WI38 (cell line): ENCODE data around the gene TLK2.

Source experiments
- H3K4me3 ChIP-seq: 2 replicates; pipeline ENCODE4 v1.5.1; 2011; ENCODE audit warnings: low read depth, mild to moderate bottlenecking, control low read depth, low read length
- CTCF ChIP-seq: IDR thresholded peaks from 2 replicates; pipeline ENCODE4 v1.5.1; 2012; ENCODE audit warnings: low read depth, mild to moderate bottlenecking, control low read depth, low read length

Gene TLK2

GRCh38 chr17:62650587-62650986 is 172.0 kb downstream of the TLK2 start:
- H3K4me3 ChIP-seq = no peak overlapping the region
- no peak for TF ChIP-seq CTCF

- H3K4me3 ChIP-seq = peak overlapping the region; percentile 48
- TF ChIP-seq CTCF = no peak
Measured at GRCh38 chr17:62652251-62653001, 173.8 kb downstream of the TLK2 start.

GRCh38 chr17:62653002-62653825 is 174.6 kb downstream of the TLK2 start:
- H3K4me3 ChIP-seq = peak overlapping the region; percentile 48
- TF ChIP-seq CTCF = no peak

GRCh38 chr17:62653826-62654761 is 175.5 kb downstream of the TLK2 start:
- TF ChIP-seq CTCF = no peak
- H3K4me3 ChIP-seq = no peak overlapping the region

GRCh38 chr17:62655656-62656055 is 177.0 kb downstream of the TLK2 start:
- TF ChIP-seq CTCF = no peak

GRCh38 chr17:62656446-62656845 is 177.8 kb downstream of the TLK2 start:
- TF ChIP-seq CTCF = no peak

More at GRCh38 chr17:62655656-62656055, 177.0 kb downstream of the TLK2 start:
- no peak overlapping the region for H3K4me3 ChIP-seq

More at GRCh38 chr17:62656446-62656845, 177.8 kb downstream of the TLK2 start:
- no peak overlapping the region for H3K4me3 ChIP-seq
